ENCODE measurements around the gene CTBP2. TPM values are rescaled to one million over a fixed set of nuclear protein-coding genes. Genes with fewer than 3 reads are reported as not detected.

The CTBP2 gene
- total and polyA plus RNA-seq, 11 donors = 10.1 to 45.5 (median 29.1) TPM

- ATAC-seq = no peak
- DNase-seq = no peak
These were observed 8.9 kb upstream of the CTBP2 start for GRCh38 chr10:125169279-125169678.

DNA sequence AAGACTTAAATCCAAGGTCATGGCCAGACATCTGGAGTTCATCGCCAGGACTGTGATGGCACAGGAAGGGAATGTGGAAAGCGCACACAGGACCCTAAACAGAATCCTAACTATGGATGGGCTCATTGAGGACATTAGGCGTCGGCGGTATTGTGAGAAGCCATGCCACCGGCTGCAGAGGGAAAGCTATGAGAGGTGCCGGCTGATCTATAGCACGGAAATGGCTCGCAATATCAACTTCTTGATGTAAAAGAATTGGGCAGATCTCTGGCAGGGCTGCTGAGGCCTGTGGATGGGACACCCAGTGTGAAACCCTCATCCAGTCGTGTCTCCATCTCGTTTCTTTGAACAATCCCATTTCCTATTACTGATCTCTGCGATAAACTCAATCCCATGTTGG is 6.3 kb upstream of the CTBP2 start:
- intact Hi-C loops (cut with DNase I) = loop anchor here in 8 of 10 donors (5.0 to 10.0 kb wide), 5 partner anchors 168 to 558 kb away; partner anchors contain the start of gene EDRF1 (in 1 of the 8)
- Histone ChIP-seq H3K27ac (no peak overlapping the region), H3K4me3 (no peak overlapping the region), H3K9me3 (no peaks in the 10 kb centered on the region), H3K36me3 (no peaks in the 10 kb centered on the region), H3K4me1 (peaks cover 0 to 6% (median 4%) of the 10 kb centered on the region in 12 donors), H3K27me3 (no peaks in the 10 kb centered on the region)
- TF ChIP-seq, protein P1, sequence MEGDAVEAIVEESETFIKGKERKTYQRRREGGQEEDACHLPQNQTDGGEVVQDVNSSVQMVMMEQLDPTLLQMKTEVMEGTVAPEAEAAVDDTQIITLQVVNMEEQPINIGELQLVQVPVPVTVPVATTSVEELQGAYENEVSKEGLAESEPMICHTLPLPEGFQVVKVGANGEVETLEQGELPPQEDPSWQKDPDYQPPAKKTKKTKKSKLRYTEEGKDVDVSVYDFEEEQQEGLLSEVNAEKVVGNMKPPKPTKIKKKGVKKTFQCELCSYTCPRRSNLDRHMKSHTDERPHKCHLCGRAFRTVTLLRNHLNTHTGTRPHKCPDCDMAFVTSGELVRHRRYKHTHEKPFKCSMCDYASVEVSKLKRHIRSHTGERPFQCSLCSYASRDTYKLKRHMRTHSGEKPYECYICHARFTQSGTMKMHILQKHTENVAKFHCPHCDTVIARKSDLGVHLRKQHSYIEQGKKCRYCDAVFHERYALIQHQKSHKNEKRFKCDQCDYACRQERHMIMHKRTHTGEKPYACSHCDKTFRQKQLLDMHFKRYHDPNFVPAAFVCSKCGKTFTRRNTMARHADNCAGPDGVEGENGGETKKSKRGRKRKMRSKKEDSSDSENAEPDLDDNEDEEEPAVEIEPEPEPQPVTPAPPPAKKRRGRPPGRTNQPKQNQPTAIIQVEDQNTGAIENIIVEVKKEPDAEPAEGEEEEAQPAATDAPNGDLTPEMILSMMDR (IDR thresholded peaks at IDR 0.05) = no peak
- TF ChIP-seq POLR2A (IDR thresholded peaks at IDR 0.05) = no peak
- DNase-seq (no peak), ATAC-seq (no peak)
- 94% methylated on average over 12 of the region's 12 CpGs for WGBS, 4 donors

More at GRCh38 chr10:125169279-125169678, 8.9 kb upstream of the CTBP2 start:
- Histone ChIP-seq H3K4me3 (no peak overlapping the region), H3K36me3 (no peaks in the 10 kb centered on the region), H3K9me3 (no peaks in the 10 kb centered on the region), H3K27me3 (peaks cover 0 to 3% (median 0%) of the 10 kb centered on the region in 9 donors), H3K4me1 (no peaks in the 10 kb centered on the region), H3K27ac (no peak overlapping the region)
- TF ChIP-seq POLR2A (IDR thresholded peaks at IDR 0.05) = no peak
- TF ChIP-seq, protein P1 (IDR thresholded peaks at IDR 0.05) = no peak
- intact Hi-C loops (cut with DNase I) = loop anchor here in 8 of 10 donors (5.0 to 10.0 kb wide), 5 partner anchors 166 to 556 kb away; partner anchors contain the start of gene EDRF1 (in 1 of the 8)
- 88 to 94% (median 89%) methylated on average over 7 of the region's 7 CpGs for WGBS, 4 donors

GRCh38 chr10:125165584-125166573 is 5.5 kb upstream of the CTBP2 start:
- no peaks in the 10 kb centered on the region for H3K27me3 ChIP-seq
- H3K36me3 ChIP-seq = no peaks in the 10 kb centered on the region
- ATAC-seq (no peak), DNase-seq (no peak)
- peaks cover 0 to 11% (median 5%) of the 10 kb centered on the region in 12 donors for H3K4me1 ChIP-seq
- WGBS, 4 donors = 92 to 95% (median 93%) methylated on average over 16 of the region's 16 CpGs
- no peak overlapping the region for H3K27ac ChIP-seq
- no peak overlapping the region for H3K4me3 ChIP-seq
- H3K9me3 ChIP-seq = no peaks in the 10 kb centered on the region
- no peak for TF ChIP-seq POLR2A (IDR thresholded peaks at IDR 0.05)
- intact Hi-C loops (cut with DNase I) = loop anchor here in 8 of 10 donors (5.0 to 10.0 kb wide), 5 partner anchors 169 to 559 kb away; partner anchors contain the start of gene EDRF1 (in 1 of the 8)

- Histone ChIP-seq H3K4me1 (peaks cover 0 to 11% (median 5%) of the 10 kb centered on the region in 12 donors), H3K36me3 (no peaks in the 10 kb centered on the region), H3K9me3 (no peaks in the 10 kb centered on the region), H3K4me3 (no peak overlapping the region), H3K27me3 (no peaks in the 10 kb centered on the region), H3K27ac (no peak overlapping the region)
- TF ChIP-seq, protein P1 (IDR thresholded peaks at IDR 0.05) = no peak
- TF ChIP-seq POLR2A (IDR thresholded peaks at IDR 0.05) = no peak
- ATAC-seq = no peak
- 80 to 90% (median 82%) methylated on average over 10 of the region's 10 CpGs for WGBS, 4 donors
- intact Hi-C loops (cut with DNase I) = loop anchor here (5.0 to 10.0 kb wide), 7 partner anchors 102 to 560 kb away; partner anchors contain the start of gene EDRF1 (in 1 of the 10)
- DNase-seq = no peak
These were observed 4.1 kb upstream of the CTBP2 start for GRCh38 chr10:125164421-125164820.
